Panc1 (cell line): ENCODE results near the gene SAT1. TPM values are rescaled to one million over a fixed set of nuclear protein-coding genes. Genes with fewer than 3 reads are reported as not detected.

Source experiments
- ATAC-seq: fragments of 200-7000 bp; cut with Tn5 transposase; 2 replicates; pipeline ENCODE4 v1.9.1; 2020; ENCODE audit warnings: mild to moderate bottlenecking, moderate library complexity
- BruUV-seq: library from RNA; stranded (reverse); fragments of 400-500 nt; replicated peaks from 2 replicates; lab custom pipeline; 2021; lab: Mats Ljungman, UMichigan
- CTCF ChIA-PET: fragments of 300-600 bp; sonication (Branson Sonifier 250); formaldehyde crosslinking; loops from one replicate; lab custom pipeline; 2022; ENCODE audit warnings: antibody characterized with exemption; lab: Charles Lee
- POLR2A ChIA-PET: fragments of 300-600 bp; sonication (Branson Sonifier 250); formaldehyde crosslinking; loops from one replicate; lab custom pipeline; 2022; ENCODE audit warnings: antibody characterized with exemption; lab: Charles Lee
- DNase-seq: peaks from one replicate; pipeline ENCODE4 v3.0.0-alpha.2; 2010; ENCODE audit warnings: low read depth, low spot score
- H3K27ac ChIP-seq: 2 replicates; pipeline ENCODE4 v1.5.1; 2011; ENCODE audit warnings: mild to moderate bottlenecking, low read length, inconsistent platforms
- H3K27me3 ChIP-seq: fragments of 200-500 bp; sonication (Bioruptor generic); 2 replicates; pipeline ENCODE4 v1.6.0; 2014; ENCODE audit warnings: low read length, inconsistent platforms; ENCODE audit not compliant: control insufficient read depth, insufficient read depth
- H3K36me3 ChIP-seq: fragments of 200-500 bp; sonication (Bioruptor generic); 2 replicates; pipeline ENCODE4 v1.5.1; 2014; ENCODE audit warnings: inconsistent platforms, mild to moderate bottlenecking, low read length, moderate library complexity; ENCODE audit not compliant: control insufficient read depth, insufficient read depth
- H3K4me1 ChIP-seq: 2 replicates; pipeline ENCODE4 v1.5.1; 2011; ENCODE audit warnings: inconsistent platforms, mild to moderate bottlenecking, low read length, moderate library complexity; ENCODE audit not compliant: control insufficient read depth, insufficient read depth
- H3K4me3 ChIP-seq, 2 experiments: 2 replicates each; pipeline ENCODE4 v1.5.1; 2011 to 2012; ENCODE audit warnings: low read depth in 2 of 2, low read length in 2 of 2, mild to moderate bottlenecking in 2 of 2, inconsistent platforms in 1 of 2, moderate library complexity in 1 of 2
- H3K9me3 ChIP-seq: fragments of 200-500 bp; sonication (Bioruptor generic); 2 replicates; pipeline ENCODE4 v1.5.1; 2014; ENCODE audit warnings: low read depth, mild to moderate bottlenecking, inconsistent platforms, low read length, moderate library complexity; ENCODE audit not compliant: control insufficient read depth, insufficient read depth
- CTCF ChIP-seq: fragments of 450-650 bp; IDR thresholded peaks from 2 replicates; pipeline ENCODE4 v1.5.1; 2017; ENCODE audit warnings: mild to moderate bottlenecking
- POLR2AphosphoS5 ChIP-seq: IDR thresholded peaks from 2 replicates; pipeline ENCODE4 v1.6.1; 2012; ENCODE audit warnings: mild to moderate bottlenecking, low read depth, low read length, moderate library complexity
- REST ChIP-seq, 2 experiments: IDR thresholded peaks; 2 replicates each; pipeline ENCODE4 v1.6.1; 2011 to 2012; ENCODE audit warnings: low read depth in 2 of 2, control low read depth in 1 of 2, low read length in 1 of 2, mild to moderate bottlenecking in 1 of 2, moderate library complexity in 1 of 2; ENCODE audit not compliant: insufficient read depth in 1 of 2
- SIN3A ChIP-seq: IDR thresholded peaks from 2 replicates; pipeline ENCODE4 v1.6.1; 2012; ENCODE audit warnings: low read depth, mild to moderate bottlenecking, low read length, moderate library complexity, borderline replicate concordance; ENCODE audit not compliant: insufficient read depth
- TCF7L2 ChIP-seq: IDR thresholded peaks from 2 replicates; pipeline ENCODE4 v1.6.1; 2011; ENCODE audit warnings: mild to moderate bottlenecking, low read depth, low read length, inconsistent platforms
- in situ Hi-C: cut with HindIII; loops from 2 replicates; pipeline ENCODE4 v1.10.0; 2016; ENCODE audit warnings: low sequenced_read_pairs, low pct_unique_long_range_greater_than_20kb
- intact Hi-C: fragments of 100-400 bp; cut with micrococcal nuclease; formaldehyde crosslinking; loops from one replicate; pipeline ENCODE4 v1.10.0; 2022; ENCODE audit not compliant: unreplicated experiment
- total RNA-seq: library from RNA; stranded (reverse); gene quantifications from one replicate; pipeline ENCODE4 v1.2.1, GENCODE V29; 2021; ENCODE audit not compliant: unreplicated experiment

SAT1 gene
- total RNA-seq, 1 experiment from 2014 or later = 173 TPM

- Histone ChIP-seq H3K9me3 (no peaks in the 10 kb centered on the region), H3K27me3 (no peaks in the 10 kb centered on the region), H3K36me3 (no peaks in the 10 kb centered on the region), H3K4me1 (no peaks in the 10 kb centered on the region; the same call in 1 of the 2 replicates), H3K4me3 (no peak overlapping the region), H3K27ac (no peak overlapping the region)
- ChIA-PET POLR2A (no interaction called here), CTCF (no interaction called here)
- TF ChIP-seq TCF7L2 = no peak
- no peak for TF ChIP-seq POLR2AphosphoS5
- no peak for TF ChIP-seq REST (IDR thresholded peaks at IDR 0.05; ENCODE audit: insufficient read depth in 1 of 2, low read depth in 2 of 2, low read length in 1 of 2)
- TF ChIP-seq CTCF = no peak
- no peak for TF ChIP-seq SIN3A
- in situ Hi-C loops (no loop called here), intact Hi-C loops (no loop called here)
- no TSS peak for BruUV-seq
- DNase-seq = no peak
- ATAC-seq = no peak
Measured at GRCh38 chrX:23773601-23774175, 9.3 kb upstream of the SAT1 start.

GRCh38 chrX:23776363-23776762 lies 6.6 kb upstream of the SAT1 start:
- intact Hi-C loops (no loop called here), in situ Hi-C loops (no loop called here)
- no TSS peak for BruUV-seq
- H3K4me3 ChIP-seq = no peak overlapping the region
- ChIA-PET POLR2A (no interaction called here), CTCF (no interaction called here)
- DNase-seq = no peak
- ATAC-seq = no peak
- H3K4me1 ChIP-seq = no peaks in the 10 kb centered on the region; the same call in 1 of the 2 replicates
- no peaks in the 10 kb centered on the region for H3K27me3 ChIP-seq
- no peak overlapping the region for H3K27ac ChIP-seq
- no peaks in the 10 kb centered on the region for H3K9me3 ChIP-seq
- H3K36me3 ChIP-seq = no peaks in the 10 kb centered on the region
- no peak for TF ChIP-seq TCF7L2
- no peak for TF ChIP-seq SIN3A
- no peak for TF ChIP-seq POLR2AphosphoS5
- no peak for TF ChIP-seq REST (IDR thresholded peaks at IDR 0.05; ENCODE audit: insufficient read depth in 1 of 2, low read depth in 2 of 2, low read length in 1 of 2)
